Measurements from ENCODE around the gene BARX2.
"Not testable (repeated sequence)": the region's sequence is repeated elsewhere in the genome, so short reads cannot be mapped to it uniquely, and the experiment has no call there.

Gene BARX2

GRCh38 chr11:129375751-129376657 lies at the start of gene BARX2:
Gene BARX2, plus strand, starts transcription at chr11:129375848. Its CDS starts 188 bp downstream, at chr11:129376036.
- DNase-seq = peak; percentile 65 to 98

GRCh38 chr11:129326921-129327320 lies 48.7 kb upstream of the BARX2 start:
- DNase-seq = no peak

- not testable (repeated sequence) for DNase-seq
Observed at GRCh38 chr11:129327708-129328107, 47.9 kb upstream of the BARX2 start.

- no peak for DNase-seq
Observed at GRCh38 chr11:129328756-129329155, 46.9 kb upstream of the BARX2 start.

- peak in 1 of 2 experiments; percentile 45 for DNase-seq
Observed at GRCh38 chr11:129331217-129331616, 44.4 kb upstream of the BARX2 start.

- peak; percentile 99 to 100 for DNase-seq
Observed at GRCh38 chr11:129331871-129332274, 43.8 kb upstream of the BARX2 start.

- no peak for DNase-seq
Observed at GRCh38 chr11:129333873-129334272, 41.8 kb upstream of the BARX2 start.

GRCh38 chr11:129344301-129344940 lies 31.2 kb upstream of the BARX2 start:
- DNase-seq = not testable (repeated sequence)

GRCh38 chr11:129346916-129347315 lies 28.7 kb upstream of the BARX2 start:
- DNase-seq = no peak

GRCh38 chr11:129348813-129349212 lies 26.8 kb upstream of the BARX2 start:
- DNase-seq = no peak

GRCh38 chr11:129352676-129353075 lies 23.0 kb upstream of the BARX2 start:
- no peak for DNase-seq

- DNase-seq = no peak
Observed at GRCh38 chr11:129354691-129355090, 21.0 kb upstream of the BARX2 start.

- DNase-seq = no peak
Observed at GRCh38 chr11:129359748-129360147, 15.9 kb upstream of the BARX2 start.

- DNase-seq = peak; percentile 95 to 99
Observed at GRCh38 chr11:129364143-129364654, 11.4 kb upstream of the BARX2 start.

- no peak for DNase-seq
Observed at GRCh38 chr11:129365816-129366215, 9.8 kb upstream of the BARX2 start.

- no peak for DNase-seq
Observed at GRCh38 chr11:129366737-129367597, 8.7 kb upstream of the BARX2 start.

GRCh38 chr11:129368889-129369672 lies 6.6 kb upstream of the BARX2 start:
- no peak for DNase-seq

GRCh38 chr11:129370715-129371114 lies 4.9 kb upstream of the BARX2 start:
- DNase-seq = no peak

GRCh38 chr11:129372609-129373488 lies 2.8 kb upstream of the BARX2 start:
- no peak for DNase-seq

GRCh38 chr11:129373489-129373953 lies 2.1 kb upstream of the BARX2 start:
- no peak for DNase-seq

Measured in NCI-H526 (cell line).